K562 (cell line): ENCODE measurements around the gene RPS6KL1. TPM values are rescaled to one million over a fixed set of nuclear protein-coding genes. Genes with fewer than 3 reads are reported as not detected.

Experiments
- BCL6 ChIP-seq: fragments of 250-450 bp; sonication (Bioruptor Pico); IDR thresholded peaks from 2 replicates; pipeline ENCODE4 v1.4.0; 2020
- CBX1 ChIP-seq: sonication (generic); IDR thresholded peaks from 2 replicates; pipeline ENCODE4 v1.6.1; 2016; ENCODE audit warnings: antibody characterized with exemption, low read depth, mild to moderate bottlenecking
- CCNT2 ChIP-seq: IDR thresholded peaks from 2 replicates; pipeline ENCODE4 v1.6.1; 2011; ENCODE audit warnings: borderline replicate concordance, low read depth, mild to moderate bottlenecking, moderate library complexity, mixed read lengths, low read length; ENCODE audit not compliant: insufficient read length; ENCODE audit errors: extremely low read depth
- FOXM1 ChIP-seq, 2 experiments: fragments of 450-650 bp in 1 of 2; sonication (generic) in 1 of 2; formaldehyde crosslinking in 1 of 2; IDR thresholded peaks; 2 replicates each; pipeline versions ENCODE4 v1.6.1 to v1.9.0; 2017 to 2022; ENCODE audit warnings: low read depth in 2 of 2, mild to moderate bottlenecking in 2 of 2, missing genetic modification reagents in 1 of 2, moderate library complexity in 1 of 2
- HDAC2 ChIP-seq: fragments of 450-650 bp; IDR thresholded peaks from 2 replicates; pipeline ENCODE4 v1.6.1; 2016; ENCODE audit warnings: mild to moderate bottlenecking
- HNRNPK ChIP-seq: fragments of 200-400 bp; formaldehyde crosslinking; IDR thresholded peaks from one replicate; pipeline ENCODE4 v1.6.1; 2018; ENCODE audit warnings: mild to moderate bottlenecking, low read depth, low read length; ENCODE audit not compliant: poor library complexity, severe bottlenecking
- JUND ChIP-seq, 2 experiments: IDR thresholded peaks; 2 replicates in 1 of 2; 3 replicates in 1 of 2; pipeline ENCODE4 v1.6.1; 2011; ENCODE audit warnings: borderline replicate concordance in 2 of 2, low read depth in 2 of 2, low read length in 2 of 2, improper control_type of control experiment in 1 of 2, missing biosample characterization in 1 of 2, missing genetic modification characterization in 1 of 2, missing genetic modification reagents in 1 of 2
- MTA1 ChIP-seq: fragments of 450-650 bp; IDR thresholded peaks from 2 replicates; pipeline ENCODE4 v1.6.1; 2017; ENCODE audit warnings: borderline replicate concordance
- NCOA2 ChIP-seq, 2 experiments: fragments of 450-650 bp; IDR thresholded peaks; 2 replicates each; pipeline ENCODE4 v1.6.1; 2018; ENCODE audit warnings: mild to moderate bottlenecking in 2 of 2, moderate library complexity in 1 of 2; ENCODE audit not compliant: partially characterized antibody in 2 of 2
- NCOR1 ChIP-seq: fragments of 450-650 bp; IDR thresholded peaks from 2 replicates; pipeline ENCODE4 v1.6.1; 2016; ENCODE audit warnings: mild to moderate bottlenecking, moderate library complexity
- NEUROD1 ChIP-seq: fragments of 150-350 bp; IDR thresholded peaks from 2 replicates; pipeline ENCODE4 v1.6.1; 2014; ENCODE audit warnings: borderline replicate concordance, low read length, low read depth; ENCODE audit not compliant: partially characterized antibody
- NR2C1 ChIP-seq, 2 experiments: fragments of 450-650 bp; IDR thresholded peaks; 2 replicates each; pipeline ENCODE4 v1.6.1; 2017; ENCODE audit warnings: mild to moderate bottlenecking in 2 of 2, antibody characterized with exemption in 1 of 2, inconsistent platforms in 1 of 2, missing compliant biosample characterization in 1 of 2, missing genetic modification characterization in 1 of 2
- RB1 ChIP-seq: fragments of 450-650 bp; IDR thresholded peaks from 2 replicates; pipeline ENCODE4 v1.6.1; 2017; ENCODE audit warnings: low read depth, mild to moderate bottlenecking
- SMAD2 ChIP-seq: fragments of 150-350 bp; IDR thresholded peaks from 2 replicates; pipeline ENCODE4 v1.6.1; 2014; ENCODE audit warnings: low read depth, mild to moderate bottlenecking, low read length
- SMAD4 ChIP-seq: fragments of 250-450 bp; sonication (Bioruptor Pico); conservative IDR thresholded peaks from 2 replicates; pipeline ENCODE4 v1.8.0; 2021; ENCODE audit warnings: inconsistent platforms, mild to moderate bottlenecking, moderate library complexity
- THAP7 ChIP-seq: fragments of 250-450 bp; sonication (Bioruptor Pico); IDR thresholded peaks from 2 replicates; pipeline ENCODE4 v1.5.0; 2021
- ZFP36 ChIP-seq: fragments of 150-350 bp; IDR thresholded peaks from 2 replicates; pipeline ENCODE4 v1.6.1; 2018; ENCODE audit warnings: low read length, low read depth; ENCODE audit not compliant: partially characterized antibody
- ZKSCAN8 ChIP-seq: fragments of 200-800 bp; sonication (Bioruptor generic); IDR thresholded peaks from 2 replicates; pipeline ENCODE4 v1.6.1; 2016; ENCODE audit warnings: missing genetic modification characterization, missing compliant biosample characterization
- ZNF766 ChIP-seq: fragments of 200-800 bp; sonication (Bioruptor generic); conservative IDR thresholded peaks from 2 replicates; pipeline ENCODE4 v1.6.1; 2016; ENCODE audit warnings: missing genetic modification characterization, missing compliant biosample characterization
- ZNF785 ChIP-seq: fragments of 250-450 bp; sonication (Bioruptor Pico); IDR thresholded peaks from 2 replicates; pipeline ENCODE4 v1.4.0; 2020; ENCODE audit warnings: mild to moderate bottlenecking
- polyA plus RNA-seq, 8 experiments: library from polyadenylated mRNA; depleted of rRNA in 4 of 8; stranded (reverse) in 5 of 8; unstranded in 3 of 8; fragments of >200 nt; fragmentation: Nextera tagmentation in 2 of 8; fragmentation: Illumina TruSeq in 1 of 8; extraction: Ambion mirVana in 2 of 8; extraction: Trizol in 1 of 8; gene quantifications; 2 replicates each; pipeline versions ENCODE4 v1.2.1 to v1.2.3, GENCODE V29; 2011 to 2014; ENCODE audit warnings: inconsistent platforms in 1 of 8, missing spikeins in 1 of 8
- total RNA-seq, 7 experiments: library from RNA; depleted of rRNA in 6 of 7; stranded (reverse); fragments of >200 nt in 6 of 7; fragmentation: Illumina TruSeq in 2 of 7; extraction: Trizol in 2 of 7; gene quantifications; 2 replicates each; pipeline versions ENCODE4 v1.2.1 to v1.2.3, GENCODE V29; 2011 to 2021; ENCODE audit warnings: low replicate concordance in 1 of 7
- TF ChIP-seq, protein P1 (sequence below): IDR thresholded peaks from 2 replicates; pipeline ENCODE4 v1.6.1; 2012; ENCODE audit warnings: low read depth, low read length, improper control_type of control experiment, borderline replicate concordance
- TF ChIP-seq, protein P2 (sequence below): fragments of 250-450 bp; sonication (Bioruptor Pico); IDR thresholded peaks from 2 replicates; pipeline ENCODE4 v1.8.0; 2022; ENCODE audit warnings: moderate library complexity, mild to moderate bottlenecking, inconsistent platforms

Gene RPS6KL1
- total and polyA plus RNA-seq, 9 of the 15 experiments (the other 6 are each of a cell fraction or from before 2014, with no cell fraction given): 0.91 to 15.5 (median 8.1) TPM

DNA sequence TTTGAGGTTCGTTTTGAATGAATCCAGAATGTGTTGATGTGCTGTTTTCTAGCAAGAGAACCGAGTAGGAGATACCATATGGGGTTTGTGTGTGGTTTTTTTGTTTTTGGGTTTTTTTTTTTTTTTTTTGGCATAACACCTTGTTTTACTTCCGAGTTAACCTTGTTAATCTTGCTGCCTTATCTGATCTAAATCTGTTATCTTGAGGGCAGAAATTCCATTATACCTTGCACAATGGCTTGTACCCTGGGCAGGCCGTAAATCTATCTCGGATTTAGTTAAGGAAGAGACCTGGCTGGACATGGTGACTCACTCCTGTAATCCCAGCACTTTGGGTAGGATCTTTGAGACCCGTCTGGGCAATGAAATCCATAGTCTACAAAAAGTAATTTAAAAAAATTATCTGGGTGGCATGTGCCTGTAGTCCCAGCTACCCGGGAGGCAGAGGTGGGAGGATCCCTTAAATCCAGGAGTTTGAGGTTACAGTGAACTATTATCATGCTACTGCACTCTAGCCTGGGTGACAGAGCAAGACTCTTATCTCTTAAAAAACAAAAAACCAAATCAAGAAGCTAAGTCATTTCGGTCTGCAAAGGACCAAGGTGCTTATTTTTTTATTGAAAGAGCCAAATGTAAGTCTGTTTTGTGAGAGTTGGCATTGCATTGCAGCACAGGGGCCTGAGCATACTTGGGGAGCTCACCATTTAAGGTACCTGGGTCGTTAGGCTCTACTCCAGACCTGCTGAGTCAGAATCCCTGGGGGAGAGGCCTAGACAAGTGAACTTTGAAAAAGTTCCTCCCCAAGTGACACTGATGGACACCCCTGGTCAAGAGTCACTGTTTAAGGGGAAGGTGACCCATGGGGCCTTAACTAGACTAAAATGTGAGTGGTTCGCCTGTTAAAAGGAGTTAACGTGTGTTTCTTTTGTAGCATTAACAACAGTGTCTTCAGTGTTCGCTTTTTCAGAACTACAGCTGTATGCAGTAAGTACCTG, 34.6 kb downstream of the RPS6KL1 start (continued):
- TF ChIP-seq ZFP36: no peak
- peak; percentile 91 for TF ChIP-seq HDAC2
- peak; percentile 53; the same call in 1 of the 2 replicates for TF ChIP-seq JUND (IDR thresholded peaks at IDR 0.05; ENCODE audit: borderline replicate concordance, low read depth, low read length)
- TF ChIP-seq JUND (tag; IDR thresholded peaks at IDR 0.05; ENCODE audit: borderline replicate concordance, low read depth, low read length): no peak; the same call in 2 of the 3 replicates
- no peak for TF ChIP-seq RB1
- TF ChIP-seq CBX1: no peak
- TF ChIP-seq SMAD4 (CRISPR knock-in tag): 0 out of 2 replicates have a peak, but pooled peaks have one; percentile 40
- TF ChIP-seq NR2C1 (IDR thresholded peaks at IDR 0.05): no peak; the same call in 1 of the 2 replicates
- peak; percentile 39; the same call in 1 of the 2 replicates for TF ChIP-seq NR2C1 (tag; IDR thresholded peaks at IDR 0.05)
- 0 out of 2 replicates have a peak, but pooled peaks have one; percentile 13 for TF ChIP-seq ZNF766 (CRISPR knock-in tag)
- TF ChIP-seq BCL6 (CRISPR knock-in tag): no peak
- no peak for TF ChIP-seq SMAD2
- peak in 1 of 2 experiments; percentile 40 for TF ChIP-seq NCOA2 (IDR thresholded peaks at IDR 0.05; ENCODE audit: partially characterized antibody in 2 of 2)
- no peak for TF ChIP-seq THAP7 (CRISPR knock-in tag)
- TF ChIP-seq CCNT2: peak; percentile 67
- no peak for TF ChIP-seq ZNF785 (CRISPR knock-in tag)
- TF ChIP-seq, protein P1, sequence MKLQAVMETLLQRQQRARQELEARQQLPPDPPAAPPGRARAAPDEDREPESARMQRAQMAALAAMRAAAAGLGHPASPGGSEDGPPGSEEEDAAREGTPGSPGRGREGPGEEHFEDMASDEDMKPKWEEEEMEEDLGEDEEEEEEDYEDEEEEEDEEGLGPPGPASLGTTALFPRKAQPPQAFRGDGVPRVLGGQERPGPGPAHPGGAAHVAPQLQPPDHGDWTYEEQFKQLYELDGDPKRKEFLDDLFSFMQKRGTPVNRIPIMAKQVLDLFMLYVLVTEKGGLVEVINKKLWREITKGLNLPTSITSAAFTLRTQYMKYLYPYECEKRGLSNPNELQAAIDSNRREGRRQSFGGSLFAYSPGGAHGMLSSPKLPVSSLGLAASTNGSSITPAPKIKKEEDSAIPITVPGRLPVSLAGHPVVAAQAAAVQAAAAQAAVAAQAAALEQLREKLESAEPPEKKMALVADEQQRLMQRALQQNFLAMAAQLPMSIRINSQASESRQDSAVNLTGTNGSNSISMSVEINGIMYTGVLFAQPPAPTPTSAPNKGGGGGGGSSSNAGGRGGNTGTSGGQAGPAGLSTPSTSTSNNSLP: peak; percentile 62; the same call in 1 of the 2 replicates
- TF ChIP-seq NEUROD1: peak; percentile 44
- 0 out of 2 replicates have a peak, but pooled peaks have one; percentile 14 for TF ChIP-seq FOXM1 (IDR thresholded peaks at IDR 0.05; ENCODE audit: low read depth)
- TF ChIP-seq FOXM1 (CRISPR knock-in tag; IDR thresholded peaks at IDR 0.05; ENCODE audit: low read depth): no peak
- peak; percentile 86 for TF ChIP-seq NCOR1
- TF ChIP-seq, protein P2, sequence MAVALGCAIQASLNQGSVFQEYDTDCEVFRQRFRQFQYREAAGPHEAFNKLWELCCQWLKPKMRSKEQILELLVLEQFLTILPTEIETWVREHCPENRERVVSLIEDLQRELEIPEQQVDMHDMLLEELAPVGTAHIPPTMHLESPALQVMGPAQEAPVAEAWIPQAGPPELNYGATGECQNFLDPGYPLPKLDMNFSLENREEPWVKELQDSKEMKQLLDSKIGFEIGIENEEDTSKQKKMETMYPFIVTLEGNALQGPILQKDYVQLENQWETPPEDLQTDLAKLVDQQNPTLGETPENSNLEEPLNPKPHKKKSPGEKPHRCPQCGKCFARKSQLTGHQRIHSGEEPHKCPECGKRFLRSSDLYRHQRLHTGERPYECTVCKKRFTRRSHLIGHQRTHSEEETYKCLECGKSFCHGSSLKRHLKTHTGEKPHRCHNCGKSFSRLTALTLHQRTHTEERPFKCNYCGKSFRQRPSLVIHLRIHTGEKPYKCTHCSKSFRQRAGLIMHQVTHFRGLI: no peak
- TF ChIP-seq MTA1: 0 out of 2 replicates have a peak, but pooled peaks have one; percentile 51
- TF ChIP-seq HNRNPK: no peak
- no peak for TF ChIP-seq ZKSCAN8 (CRISPR knock-in tag)
